GM12878 (cell line): ENCODE measurements around the gene PROCA1. TPM values are rescaled to one million over a fixed set of nuclear protein-coding genes. Genes with fewer than 3 reads are reported as not detected.

Experiments used
- BRCA1 ChIP-seq: IDR thresholded peaks from 2 replicates; pipeline ENCODE4 v1.6.1; 2011; ENCODE audit warnings: low read depth, low read length, improper control_type of control experiment
- CUX1 ChIP-seq: IDR thresholded peaks from 2 replicates; pipeline ENCODE4 v1.6.1; 2012; ENCODE audit warnings: improper control_type of control experiment, low read depth, low read length; ENCODE audit not compliant: insufficient replicate concordance
- DPF2 ChIP-seq: fragments of 450-650 bp; IDR thresholded peaks from 2 replicates; pipeline ENCODE4 v1.6.1; 2017; ENCODE audit warnings: mild to moderate bottlenecking
- HDGF ChIP-seq: fragments of 450-650 bp; IDR thresholded peaks from 2 replicates; pipeline ENCODE4 v1.6.1; 2016; ENCODE audit warnings: antibody characterized with exemption
- LARP7 ChIP-seq: fragments of 450-650 bp; IDR thresholded peaks from 2 replicates; pipeline ENCODE4 v1.6.1; 2017; ENCODE audit warnings: mild to moderate bottlenecking
- NFIC ChIP-seq: IDR thresholded peaks from 2 replicates; pipeline ENCODE4 v1.6.1; 2012; ENCODE audit warnings: low read depth, mild to moderate bottlenecking, inconsistent platforms, low read length, moderate library complexity
- RELA ChIP-seq: fragments of 450-650 bp; IDR thresholded peaks from 2 replicates; pipeline ENCODE4 v1.8.0; 2014; ENCODE audit warnings: borderline replicate concordance; ENCODE audit not compliant: partially characterized antibody
- SMAD5 ChIP-seq: IDR thresholded peaks from 2 replicates; pipeline ENCODE4 v1.6.1; 2016; ENCODE audit warnings: antibody characterized with exemption, low read depth
- SMARCA5 ChIP-seq: fragments of 450-650 bp; IDR thresholded peaks from 2 replicates; pipeline ENCODE4 v1.6.1; 2017; ENCODE audit warnings: mild to moderate bottlenecking
- STAT1 ChIP-seq: fragments of 450-650 bp; conservative IDR thresholded peaks from 2 replicates; pipeline ENCODE4 v1.6.1; 2014; ENCODE audit warnings: antibody characterized with exemption, mild to moderate bottlenecking
- TBL1XR1 ChIP-seq: IDR thresholded peaks from 2 replicates; pipeline ENCODE4 v1.6.1; 2012; ENCODE audit warnings: low read depth, low read length, improper control_type of control experiment
- polyA plus RNA-seq, 11 experiments: library from polyadenylated mRNA; depleted of rRNA in 4 of 11; unstranded in 6 of 11; stranded (reverse) in 5 of 11; fragments of >200 nt; fragmentation: Nextera tagmentation in 4 of 11; fragmentation: Illumina TruSeq in 1 of 11; extraction: Ambion mirVana in 4 of 11; extraction: Trizol in 1 of 11; gene quantifications; 1 replicate in 1 of 11; 2 replicates in 10 of 11; pipeline versions ENCODE4 v1.2.1 to v1.2.3, GENCODE V29; 2011 to 2016; ENCODE audit warnings: inconsistent platforms in 2 of 11, missing spikeins in 2 of 11, low read depth in 1 of 11
- total RNA-seq, 4 experiments: library from RNA; depleted of rRNA in 3 of 4; stranded (reverse); fragments of >200 nt in 3 of 4; fragmentation: Illumina TruSeq in 1 of 4; extraction: Trizol in 1 of 4; gene quantifications; 2 replicates each; pipeline versions ENCODE4 v1.2.1 to v1.2.3, GENCODE V29; 2013 to 2021

The PROCA1 gene
- total and polyA plus RNA-seq, 10 of the 15 experiments (the other 5 are each of a cell fraction or from before 2014, with no cell fraction given): 0.35 to 4.8 (median 1.4) TPM

- TF ChIP-seq LARP7: 0 out of 2 replicates have a peak, but pooled peaks have one; percentile 10
- peak; percentile 19 for TF ChIP-seq DPF2
- TF ChIP-seq RELA: peak; percentile 36
- TF ChIP-seq SMARCA5: peak; percentile 72; the same call in 1 of the 2 replicates
- no peak for TF ChIP-seq CUX1
- TF ChIP-seq HDGF: peak; percentile 80
- 0 out of 2 replicates have a peak, but pooled peaks have one; percentile 25 for TF ChIP-seq STAT1
- peak; percentile 87; the same call in 1 of the 2 replicates for TF ChIP-seq SMAD5
- no peak for TF ChIP-seq NFIC
- 0 out of 2 replicates have a peak, but pooled peaks have one; percentile 45 for TF ChIP-seq TBL1XR1
- TF ChIP-seq BRCA1: peak; percentile 13
Measured at GRCh38 chr17:28737770-28738679, 26.3 kb upstream of the PROCA1 start (continued).
